Measurements from ENCODE around the gene NHSL1.
A peak's percentile ranks its signal among the peaks of the same experiment; 100 is the strongest.

Gene NHSL1

DNA sequence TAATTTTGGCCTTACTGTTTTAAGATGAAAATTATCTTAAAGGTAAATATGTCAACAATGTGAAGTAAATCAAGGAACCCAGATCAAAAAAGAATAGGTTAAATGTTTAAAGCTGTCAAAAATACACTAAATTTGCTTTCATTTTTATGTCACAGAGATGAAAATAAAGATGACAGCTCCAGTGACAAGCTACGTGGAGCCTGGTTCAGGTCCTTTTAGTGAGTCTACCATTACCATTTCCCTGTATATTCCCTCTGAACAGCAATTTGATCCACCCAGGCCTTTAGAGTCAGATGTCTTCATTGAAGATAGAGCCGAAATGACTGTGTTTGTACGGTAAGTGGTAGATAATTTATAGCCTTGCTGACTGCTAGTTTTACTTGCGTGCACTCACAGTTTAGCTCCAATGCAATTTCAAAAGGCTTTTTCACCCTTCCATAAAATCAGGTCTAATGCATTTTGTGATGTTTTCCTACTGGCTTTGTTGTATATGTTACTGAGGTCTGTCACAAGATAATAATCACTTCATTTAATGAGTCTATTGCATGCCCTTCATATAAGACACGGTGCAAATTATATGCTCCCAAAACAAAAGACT, 93.4 kb downstream of the NHSL1 start (continued):
- TF ChIP-seq, protein P1, sequence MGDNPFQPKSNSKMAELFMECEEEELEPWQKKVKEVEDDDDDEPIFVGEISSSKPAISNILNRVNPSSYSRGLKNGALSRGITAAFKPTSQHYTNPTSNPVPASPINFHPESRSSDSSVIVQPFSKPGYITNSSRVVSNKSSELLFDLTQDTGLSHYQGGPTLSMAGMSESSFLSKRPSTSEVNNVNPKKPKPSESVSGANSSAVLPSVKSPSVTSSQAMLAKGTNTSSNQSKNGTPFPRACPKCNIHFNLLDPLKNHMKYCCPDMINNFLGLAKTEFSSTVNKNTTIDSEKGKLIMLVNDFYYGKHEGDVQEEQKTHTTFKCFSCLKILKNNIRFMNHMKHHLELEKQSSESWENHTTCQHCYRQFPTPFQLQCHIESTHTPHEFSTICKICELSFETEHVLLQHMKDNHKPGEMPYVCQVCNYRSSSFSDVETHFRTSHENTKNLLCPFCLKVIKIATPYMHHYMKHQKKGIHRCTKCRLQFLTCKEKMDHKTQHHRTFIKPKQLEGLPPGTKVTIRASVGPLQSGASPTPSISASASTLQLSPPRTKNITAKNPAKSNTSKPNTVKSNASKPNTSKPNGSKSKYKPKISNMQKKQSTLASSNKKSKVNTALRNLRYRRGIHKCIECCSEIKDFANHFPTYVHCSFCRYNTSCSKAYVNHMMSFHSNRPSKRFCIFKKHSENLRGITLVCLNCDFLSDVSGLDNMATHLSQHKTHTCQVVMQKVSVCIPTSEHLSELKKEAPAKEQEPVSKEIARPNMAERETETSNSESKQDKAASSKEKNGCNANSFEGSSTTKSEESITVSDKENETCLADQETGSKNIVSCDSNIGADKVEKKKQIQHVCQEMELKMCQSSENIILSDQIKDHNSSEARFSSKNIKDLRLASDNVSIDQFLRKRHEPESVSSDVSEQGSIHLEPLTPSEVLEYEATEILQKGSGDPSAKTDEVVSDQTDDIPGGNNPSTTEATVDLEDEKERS (tag by site-specific recombination; IDR thresholded peaks at IDR 0.05) = no peak
- TF ChIP-seq TCF7L2 (IDR thresholded peaks at IDR 0.05; ENCODE audit: borderline replicate concordance, low read depth, low read length) (peak; percentile 97), ZNF174 (tag by site-specific recombination; IDR thresholded peaks at IDR 0.05) (no peak), ZNF558 (tag by site-specific recombination; IDR thresholded peaks at IDR 0.05) (no peak), REPIN1 (tag by site-specific recombination; IDR thresholded peaks at IDR 0.05; ENCODE audit: low read depth) (no peak), OSR2 (tag by site-specific recombination; IDR thresholded peaks at IDR 0.05) (peak; percentile 70), ZNF354C (tag by site-specific recombination; IDR thresholded peaks at IDR 0.05; ENCODE audit: borderline replicate concordance, low read depth) (no peak), YY1 (tag by site-specific recombination; IDR thresholded peaks at IDR 0.05) (no peak), SETDB1 (IDR thresholded peaks at IDR 0.05; ENCODE audit: insufficient read length, low read length) (no peak), ZFP41 (tag by site-specific recombination; IDR thresholded peaks at IDR 0.05; ENCODE audit: borderline replicate concordance) (no peak), KLF16 (tag by site-specific recombination; IDR thresholded peaks at IDR 0.05) (no peak), EGR2 (tag by site-specific recombination; IDR thresholded peaks at IDR 0.05; ENCODE audit: low read depth) (no peak), PRDM1 (tag by site-specific recombination; IDR thresholded peaks at IDR 0.05) (no peak), ZNF184 (tag by site-specific recombination; IDR thresholded peaks at IDR 0.05) (no peak), SP2 (tag by site-specific recombination; IDR thresholded peaks at IDR 0.05) (no peak), ZNF426 (tag by site-specific recombination; IDR thresholded peaks at IDR 0.05) (no peak), ZNF404 (tag by site-specific recombination; IDR thresholded peaks at IDR 0.05) (no peak), ZNF561 (tag by site-specific recombination; IDR thresholded peaks at IDR 0.05; ENCODE audit: borderline replicate concordance) (0 out of 2 replicates have a peak, but pooled peaks have one; percentile 15), ZNF121 (tag by site-specific recombination; IDR thresholded peaks at IDR 0.05) (no peak), ZFP69B (tag by site-specific recombination; IDR thresholded peaks at IDR 0.05) (no peak), IKZF3 (tag by site-specific recombination; IDR thresholded peaks at IDR 0.05) (peak; percentile 40; the same call in 1 of the 2 replicates)
- TF ChIP-seq, protein P2, sequence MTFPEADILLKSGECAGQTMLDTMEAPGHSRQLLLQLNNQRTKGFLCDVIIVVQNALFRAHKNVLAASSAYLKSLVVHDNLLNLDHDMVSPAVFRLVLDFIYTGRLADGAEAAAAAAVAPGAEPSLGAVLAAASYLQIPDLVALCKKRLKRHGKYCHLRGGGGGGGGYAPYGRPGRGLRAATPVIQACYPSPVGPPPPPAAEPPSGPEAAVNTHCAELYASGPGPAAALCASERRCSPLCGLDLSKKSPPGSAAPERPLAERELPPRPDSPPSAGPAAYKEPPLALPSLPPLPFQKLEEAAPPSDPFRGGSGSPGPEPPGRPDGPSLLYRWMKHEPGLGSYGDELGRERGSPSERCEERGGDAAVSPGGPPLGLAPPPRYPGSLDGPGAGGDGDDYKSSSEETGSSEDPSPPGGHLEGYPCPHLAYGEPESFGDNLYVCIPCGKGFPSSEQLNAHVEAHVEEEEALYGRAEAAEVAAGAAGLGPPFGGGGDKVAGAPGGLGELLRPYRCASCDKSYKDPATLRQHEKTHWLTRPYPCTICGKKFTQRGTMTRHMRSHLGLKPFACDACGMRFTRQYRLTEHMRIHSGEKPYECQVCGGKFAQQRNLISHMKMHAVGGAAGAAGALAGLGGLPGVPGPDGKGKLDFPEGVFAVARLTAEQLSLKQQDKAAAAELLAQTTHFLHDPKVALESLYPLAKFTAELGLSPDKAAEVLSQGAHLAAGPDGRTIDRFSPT (tag by site-specific recombination; IDR thresholded peaks at IDR 0.05) = no peak
- TF ChIP-seq, protein P3, sequence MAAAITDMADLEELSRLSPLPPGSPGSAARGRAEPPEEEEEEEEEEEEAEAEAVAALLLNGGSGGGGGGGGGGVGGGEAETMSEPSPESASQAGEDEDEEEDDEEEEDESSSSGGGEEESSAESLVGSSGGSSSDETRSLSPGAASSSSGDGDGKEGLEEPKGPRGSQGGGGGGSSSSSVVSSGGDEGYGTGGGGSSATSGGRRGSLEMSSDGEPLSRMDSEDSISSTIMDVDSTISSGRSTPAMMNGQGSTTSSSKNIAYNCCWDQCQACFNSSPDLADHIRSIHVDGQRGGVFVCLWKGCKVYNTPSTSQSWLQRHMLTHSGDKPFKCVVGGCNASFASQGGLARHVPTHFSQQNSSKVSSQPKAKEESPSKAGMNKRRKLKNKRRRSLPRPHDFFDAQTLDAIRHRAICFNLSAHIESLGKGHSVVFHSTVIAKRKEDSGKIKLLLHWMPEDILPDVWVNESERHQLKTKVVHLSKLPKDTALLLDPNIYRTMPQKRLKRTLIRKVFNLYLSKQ (tag by site-specific recombination; IDR thresholded peaks at IDR 0.05; ENCODE audit: borderline replicate concordance) = no peak
- TF ChIP-seq, protein P4, sequence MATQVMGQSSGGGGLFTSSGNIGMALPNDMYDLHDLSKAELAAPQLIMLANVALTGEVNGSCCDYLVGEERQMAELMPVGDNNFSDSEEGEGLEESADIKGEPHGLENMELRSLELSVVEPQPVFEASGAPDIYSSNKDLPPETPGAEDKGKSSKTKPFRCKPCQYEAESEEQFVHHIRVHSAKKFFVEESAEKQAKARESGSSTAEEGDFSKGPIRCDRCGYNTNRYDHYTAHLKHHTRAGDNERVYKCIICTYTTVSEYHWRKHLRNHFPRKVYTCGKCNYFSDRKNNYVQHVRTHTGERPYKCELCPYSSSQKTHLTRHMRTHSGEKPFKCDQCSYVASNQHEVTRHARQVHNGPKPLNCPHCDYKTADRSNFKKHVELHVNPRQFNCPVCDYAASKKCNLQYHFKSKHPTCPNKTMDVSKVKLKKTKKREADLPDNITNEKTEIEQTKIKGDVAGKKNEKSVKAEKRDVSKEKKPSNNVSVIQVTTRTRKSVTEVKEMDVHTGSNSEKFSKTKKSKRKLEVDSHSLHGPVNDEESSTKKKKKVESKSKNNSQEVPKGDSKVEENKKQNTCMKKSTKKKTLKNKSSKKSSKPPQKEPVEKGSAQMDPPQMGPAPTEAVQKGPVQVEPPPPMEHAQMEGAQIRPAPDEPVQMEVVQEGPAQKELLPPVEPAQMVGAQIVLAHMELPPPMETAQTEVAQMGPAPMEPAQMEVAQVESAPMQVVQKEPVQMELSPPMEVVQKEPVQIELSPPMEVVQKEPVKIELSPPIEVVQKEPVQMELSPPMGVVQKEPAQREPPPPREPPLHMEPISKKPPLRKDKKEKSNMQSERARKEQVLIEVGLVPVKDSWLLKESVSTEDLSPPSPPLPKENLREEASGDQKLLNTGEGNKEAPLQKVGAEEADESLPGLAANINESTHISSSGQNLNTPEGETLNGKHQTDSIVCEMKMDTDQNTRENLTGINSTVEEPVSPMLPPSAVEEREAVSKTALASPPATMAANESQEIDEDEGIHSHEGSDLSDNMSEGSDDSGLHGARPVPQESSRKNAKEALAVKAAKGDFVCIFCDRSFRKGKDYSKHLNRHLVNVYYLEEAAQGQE (tag by site-specific recombination; IDR thresholded peaks at IDR 0.05) = no peak
- TF ChIP-seq, protein P5, sequence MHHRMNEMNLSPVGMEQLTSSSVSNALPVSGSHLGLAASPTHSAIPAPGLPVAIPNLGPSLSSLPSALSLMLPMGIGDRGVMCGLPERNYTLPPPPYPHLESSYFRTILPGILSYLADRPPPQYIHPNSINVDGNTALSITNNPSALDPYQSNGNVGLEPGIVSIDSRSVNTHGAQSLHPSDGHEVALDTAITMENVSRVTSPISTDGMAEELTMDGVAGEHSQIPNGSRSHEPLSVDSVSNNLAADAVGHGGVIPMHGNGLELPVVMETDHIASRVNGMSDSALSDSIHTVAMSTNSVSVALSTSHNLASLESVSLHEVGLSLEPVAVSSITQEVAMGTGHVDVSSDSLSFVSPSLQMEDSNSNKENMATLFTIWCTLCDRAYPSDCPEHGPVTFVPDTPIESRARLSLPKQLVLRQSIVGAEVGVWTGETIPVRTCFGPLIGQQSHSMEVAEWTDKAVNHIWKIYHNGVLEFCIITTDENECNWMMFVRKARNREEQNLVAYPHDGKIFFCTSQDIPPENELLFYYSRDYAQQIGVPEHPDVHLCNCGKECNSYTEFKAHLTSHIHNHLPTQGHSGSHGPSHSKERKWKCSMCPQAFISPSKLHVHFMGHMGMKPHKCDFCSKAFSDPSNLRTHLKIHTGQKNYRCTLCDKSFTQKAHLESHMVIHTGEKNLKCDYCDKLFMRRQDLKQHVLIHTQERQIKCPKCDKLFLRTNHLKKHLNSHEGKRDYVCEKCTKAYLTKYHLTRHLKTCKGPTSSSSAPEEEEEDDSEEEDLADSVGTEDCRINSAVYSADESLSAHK (tag by site-specific recombination; IDR thresholded peaks at IDR 0.05) = peak; percentile 44; the same call in 1 of the 2 replicates
- TF ChIP-seq, protein P6, sequence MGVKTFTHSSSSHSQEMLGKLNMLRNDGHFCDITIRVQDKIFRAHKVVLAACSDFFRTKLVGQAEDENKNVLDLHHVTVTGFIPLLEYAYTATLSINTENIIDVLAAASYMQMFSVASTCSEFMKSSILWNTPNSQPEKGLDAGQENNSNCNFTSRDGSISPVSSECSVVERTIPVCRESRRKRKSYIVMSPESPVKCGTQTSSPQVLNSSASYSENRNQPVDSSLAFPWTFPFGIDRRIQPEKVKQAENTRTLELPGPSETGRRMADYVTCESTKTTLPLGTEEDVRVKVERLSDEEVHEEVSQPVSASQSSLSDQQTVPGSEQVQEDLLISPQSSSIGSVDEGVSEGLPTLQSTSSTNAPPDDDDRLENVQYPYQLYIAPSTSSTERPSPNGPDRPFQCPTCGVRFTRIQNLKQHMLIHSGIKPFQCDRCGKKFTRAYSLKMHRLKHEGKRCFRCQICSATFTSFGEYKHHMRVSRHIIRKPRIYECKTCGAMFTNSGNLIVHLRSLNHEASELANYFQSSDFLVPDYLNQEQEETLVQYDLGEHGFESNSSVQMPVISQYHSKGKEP (tag by site-specific recombination; IDR thresholded peaks at IDR 0.05) = peak; percentile 98
